ENCODE data around the gene KPNA4.
"Not testable (repeated sequence)": the region's sequence is repeated elsewhere in the genome, so short reads cannot be mapped to it uniquely, and the experiment has no call there.

Gene KPNA4

DNA sequence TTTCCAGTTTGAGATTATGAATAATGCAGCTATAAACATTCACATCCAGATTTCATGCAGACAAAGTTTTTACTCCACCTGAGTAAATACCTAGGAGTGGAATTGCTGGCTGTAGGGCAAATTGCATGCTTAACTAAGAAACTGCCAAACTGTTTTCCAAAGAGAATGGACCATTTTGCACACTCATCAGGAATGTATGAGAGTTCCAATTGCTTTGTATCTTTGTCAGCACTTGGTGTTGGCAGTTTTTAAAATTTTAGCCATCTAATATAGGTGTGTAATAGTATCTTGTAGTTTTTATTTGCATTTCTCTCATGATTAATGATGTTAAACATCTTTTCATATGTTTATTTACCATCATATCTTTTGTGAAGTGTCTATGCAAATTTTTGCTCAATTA, 75.2 kb downstream of the KPNA4 start:
- DNase-seq (ENCODE audit: low spot score): no peak

DNA sequence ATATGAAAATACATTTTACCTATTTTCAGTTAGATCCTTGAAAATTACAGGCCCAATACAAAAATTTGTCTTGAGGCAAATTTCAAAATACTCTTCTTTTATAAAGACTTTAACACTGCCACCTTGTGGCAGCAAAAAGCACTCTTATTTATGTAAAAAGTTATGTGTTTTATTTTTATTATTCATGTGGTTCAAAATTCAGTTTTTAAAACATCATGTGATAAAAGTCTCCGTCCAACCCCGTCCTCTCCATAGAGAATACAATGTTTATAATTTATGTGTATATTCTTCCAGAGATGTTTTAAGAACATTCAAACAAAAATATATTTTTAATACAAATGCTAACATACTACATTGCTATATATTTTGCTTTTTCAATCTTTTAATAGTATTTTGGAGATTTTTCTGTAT, 78.9 kb downstream of the KPNA4 start:
- DNase-seq (ENCODE audit: low spot score): peak; percentile 69

DNA sequence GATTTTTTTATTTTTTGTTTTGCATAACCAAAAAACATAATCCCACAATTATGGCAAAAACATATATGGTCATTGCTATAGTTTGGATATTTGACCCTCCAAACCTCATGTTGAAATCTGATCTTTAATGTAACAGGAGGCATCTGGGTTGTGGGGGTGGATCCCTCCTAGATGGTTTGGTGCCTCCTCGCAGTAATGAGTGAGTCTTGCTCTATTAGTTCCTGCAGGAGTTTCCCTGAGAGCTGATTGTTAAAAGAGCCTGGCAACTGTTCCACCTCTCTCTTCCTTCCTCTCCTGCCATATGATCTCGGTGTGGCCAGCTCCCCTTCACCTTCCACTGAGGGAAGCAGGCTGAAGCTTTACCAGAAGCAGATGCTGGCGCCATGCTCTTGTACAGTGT, 82.6 kb downstream of the KPNA4 start:
- no peak for DNase-seq (ENCODE audit: low spot score)

DNA sequence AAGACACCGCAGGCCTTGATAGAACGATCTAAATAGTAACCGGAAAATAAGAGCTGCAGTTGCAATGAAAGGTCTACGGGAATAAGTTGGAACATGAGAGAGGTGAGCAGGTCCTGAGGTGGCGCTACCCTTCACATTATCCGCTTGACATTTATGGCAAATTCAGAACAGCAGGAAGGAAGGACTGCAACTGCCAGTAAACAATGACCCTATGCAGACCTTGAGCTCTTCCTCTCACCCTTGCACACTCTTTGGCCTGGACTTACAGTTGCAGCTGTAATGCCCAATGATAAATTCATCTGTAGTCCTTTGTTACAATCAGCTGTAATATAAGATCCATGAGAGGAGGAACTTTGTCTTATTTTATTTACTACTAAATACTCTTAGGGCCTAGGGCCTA, 83.5 kb downstream of the KPNA4 start:
- no peak for DNase-seq (ENCODE audit: low spot score)

DNA sequence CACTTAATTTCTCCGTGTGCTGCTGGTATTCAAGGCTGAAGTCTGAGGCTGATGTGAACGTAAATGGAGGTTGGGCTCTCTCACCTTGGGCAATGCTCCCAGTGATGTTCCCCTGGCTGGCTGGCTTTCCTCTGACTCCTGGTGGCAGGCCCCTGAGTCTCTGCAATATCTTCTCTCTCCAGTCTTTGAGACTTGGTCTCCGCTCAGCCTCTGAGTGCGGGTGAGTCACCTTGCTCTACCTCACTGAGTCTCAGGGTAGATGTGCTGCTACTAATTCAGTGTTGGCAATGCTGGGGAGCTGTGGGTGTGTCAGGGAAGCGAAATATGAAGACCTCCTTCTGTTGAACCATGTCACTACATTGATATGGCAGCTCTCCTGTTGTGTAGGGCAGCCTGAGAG, 84.4 kb downstream of the KPNA4 start:
- DNase-seq (ENCODE audit: low spot score): no peak

DNA sequence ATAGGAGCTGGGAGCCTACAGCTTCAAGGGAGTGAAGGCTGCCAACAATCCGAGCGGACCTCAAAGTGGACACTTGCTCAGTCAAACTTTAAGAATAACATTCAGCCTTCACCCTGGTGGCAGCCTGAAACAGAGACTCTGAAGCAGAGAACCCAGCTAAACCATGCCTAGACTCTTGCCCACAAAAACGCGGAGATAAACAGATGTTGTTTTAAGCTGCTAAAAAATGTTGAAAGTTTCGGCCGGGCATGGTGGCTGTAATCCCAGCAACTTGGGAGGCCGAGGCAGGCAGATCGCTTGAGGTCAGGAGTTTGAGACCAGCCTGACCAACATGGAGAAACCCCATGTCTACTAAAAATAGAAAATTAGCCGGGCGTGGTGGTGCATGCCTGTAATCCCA, 86.0 kb downstream of the KPNA4 start:
- DNase-seq (ENCODE audit: low spot score): no peak

DNA sequence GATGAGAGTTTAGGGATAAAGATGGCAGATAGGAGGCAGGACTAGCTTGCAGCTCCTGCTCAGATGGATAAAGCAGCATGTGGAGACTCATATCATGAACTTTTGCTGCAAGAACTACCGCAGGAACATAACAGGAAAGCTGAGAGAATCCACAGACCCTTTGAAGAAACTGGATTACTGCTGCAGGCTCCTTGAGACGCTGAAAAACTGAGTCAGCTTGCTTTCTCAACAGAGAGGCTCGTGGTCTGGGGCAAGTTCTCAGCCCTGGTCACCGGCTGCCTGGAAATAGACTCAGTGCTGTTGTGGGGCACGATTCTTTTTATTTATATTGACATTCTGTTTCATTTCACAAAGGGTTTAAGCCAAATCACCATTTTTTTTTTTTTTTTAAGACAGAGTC, 87.0 kb downstream of the KPNA4 start:
- no peak for DNase-seq (ENCODE audit: low spot score)

DNA sequence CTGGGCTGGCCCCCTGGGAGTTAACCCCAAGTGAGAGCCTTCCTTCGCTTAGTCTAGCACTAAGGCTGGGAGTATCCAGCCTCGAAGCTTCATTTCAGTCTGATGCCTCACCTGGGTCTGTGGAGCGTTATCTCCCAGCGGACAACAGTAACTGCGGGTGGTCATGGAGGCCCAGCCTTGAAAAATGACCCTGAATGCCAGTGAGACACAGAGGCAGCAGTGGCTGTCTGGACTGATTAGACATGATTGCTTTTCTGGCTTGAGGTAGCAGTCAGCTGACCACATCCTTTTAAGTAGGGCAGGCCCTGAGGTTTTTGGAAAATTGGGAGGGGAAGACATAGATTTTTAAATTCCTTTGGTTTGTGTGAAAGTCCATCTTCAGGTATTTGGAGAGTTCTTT, 87.6 kb downstream of the KPNA4 start:
- no peak for DNase-seq (ENCODE audit: low spot score)

DNA sequence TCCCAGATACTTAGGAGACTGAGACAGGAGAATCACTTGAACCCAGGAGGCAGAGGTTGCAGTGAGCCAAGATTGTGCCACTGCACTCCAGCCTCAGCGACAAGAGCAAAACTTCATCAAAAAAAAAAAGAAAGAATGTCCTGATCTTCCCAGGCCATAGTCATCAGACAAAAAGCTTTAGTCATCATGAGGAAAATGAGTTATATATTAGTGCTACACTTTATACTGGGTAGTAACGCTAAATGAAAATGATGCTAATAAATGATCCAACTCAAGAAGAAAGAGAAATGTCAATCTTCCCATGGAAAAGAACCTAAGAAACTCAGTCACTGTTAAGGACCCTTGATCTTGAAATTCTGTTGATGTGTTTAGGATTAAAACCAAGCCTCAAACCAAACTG, 89.5 kb downstream of the KPNA4 start:
- no peak for DNase-seq (ENCODE audit: low spot score)

DNA sequence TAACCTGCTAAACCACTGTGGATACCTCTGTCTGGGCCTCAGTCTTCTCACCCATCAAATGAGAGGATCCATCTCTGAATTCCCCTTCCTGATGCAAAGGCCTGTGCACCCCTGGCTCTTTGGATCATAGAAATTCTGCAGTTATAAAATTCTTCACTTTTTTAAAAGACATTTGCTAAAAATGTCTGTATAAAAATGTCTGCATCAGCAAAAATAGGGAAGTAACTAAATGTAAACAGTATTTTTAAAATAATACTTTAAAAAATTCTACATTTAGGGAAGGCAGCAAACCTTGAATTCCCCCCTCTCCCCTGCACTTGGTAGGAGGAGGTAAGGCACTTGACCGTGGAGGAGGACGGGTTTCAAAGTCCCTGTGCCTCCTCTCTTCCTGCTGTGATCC, 90.2 kb downstream of the KPNA4 start:
- no peak for DNase-seq (ENCODE audit: low spot score)

DNA sequence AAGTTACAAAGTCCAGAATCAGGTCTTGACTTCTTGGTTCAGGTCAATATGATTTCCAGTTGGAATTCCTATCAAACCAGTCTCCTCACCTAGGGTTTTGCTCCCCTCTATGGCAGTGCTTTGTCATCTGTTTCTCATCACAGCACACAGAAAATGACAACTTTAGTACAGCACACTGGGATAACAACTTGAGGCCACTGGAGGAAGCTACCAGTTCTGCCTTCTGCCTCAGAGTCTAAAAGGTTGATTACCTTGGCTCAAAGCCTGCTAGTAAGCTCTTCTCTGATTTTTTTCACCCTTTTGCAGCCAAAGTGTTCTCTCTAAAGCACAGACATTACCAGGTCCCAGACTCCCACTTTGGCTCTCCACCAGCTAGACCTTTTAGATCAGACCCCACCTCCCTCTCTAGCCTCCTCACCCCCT, 90.9 kb downstream of the KPNA4 start:
- no peak for DNase-seq (ENCODE audit: low spot score)

DNA sequence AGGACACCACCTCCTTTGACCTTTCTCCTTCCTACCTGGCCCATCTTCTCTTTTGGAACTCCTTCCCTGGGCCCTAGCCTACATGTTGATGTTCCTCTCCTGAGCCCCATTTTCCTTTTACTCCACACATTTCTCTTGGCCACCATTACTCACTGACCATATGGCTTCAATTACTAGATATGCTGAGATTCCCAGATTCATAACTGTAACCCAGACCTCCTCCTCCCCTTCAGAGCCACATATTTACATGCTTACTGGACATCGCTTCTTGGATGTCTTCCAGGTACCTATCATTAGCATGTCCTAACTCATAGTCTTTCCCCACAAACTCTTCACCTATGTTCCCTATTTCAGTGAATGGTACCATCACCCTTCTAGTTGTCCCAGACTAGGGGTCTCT, 91.4 kb downstream of the KPNA4 start:
- DNase-seq (ENCODE audit: low spot score): no peak

DNA sequence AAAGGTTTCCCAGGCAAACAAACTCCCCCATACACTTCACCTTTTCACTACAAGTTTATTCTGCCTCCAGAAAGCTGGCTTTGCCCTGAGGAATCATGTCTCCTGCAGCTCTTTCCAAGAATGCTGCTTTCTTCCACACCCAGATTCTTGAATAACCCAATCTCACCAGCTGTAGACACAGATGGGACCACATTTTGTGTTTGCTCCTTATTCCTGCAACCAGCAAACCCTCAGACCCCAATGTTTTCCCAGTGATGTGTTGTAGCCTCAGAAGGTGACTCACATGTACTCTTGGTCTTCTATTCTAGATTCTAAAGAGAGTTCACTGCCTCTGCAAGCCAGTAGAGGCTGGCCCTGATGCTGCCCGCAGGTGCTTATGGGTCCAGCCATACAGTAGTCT, 92.2 kb downstream of the KPNA4 start:
- DNase-seq (ENCODE audit: low spot score): no peak

DNA sequence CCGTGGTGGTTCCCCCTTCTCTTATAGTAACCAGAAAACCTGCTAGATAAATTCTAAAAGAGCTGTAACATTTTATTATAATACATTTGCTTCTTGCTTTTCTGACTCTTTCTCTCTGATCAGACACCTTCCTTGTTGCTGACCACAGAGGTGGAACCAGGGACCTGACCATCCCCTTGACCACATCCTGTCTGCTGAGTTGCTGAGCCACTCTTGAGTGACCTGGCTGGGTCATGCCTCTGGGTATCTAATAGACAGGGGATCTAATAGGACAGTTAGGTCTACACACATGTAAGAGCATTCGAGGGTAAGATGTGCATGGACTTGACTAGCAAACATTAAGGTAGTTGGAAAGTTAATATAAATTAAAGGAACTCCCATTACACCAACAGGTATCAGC, 93.0 kb downstream of the KPNA4 start:
- DNase-seq (ENCODE audit: low spot score): no peak

DNA sequence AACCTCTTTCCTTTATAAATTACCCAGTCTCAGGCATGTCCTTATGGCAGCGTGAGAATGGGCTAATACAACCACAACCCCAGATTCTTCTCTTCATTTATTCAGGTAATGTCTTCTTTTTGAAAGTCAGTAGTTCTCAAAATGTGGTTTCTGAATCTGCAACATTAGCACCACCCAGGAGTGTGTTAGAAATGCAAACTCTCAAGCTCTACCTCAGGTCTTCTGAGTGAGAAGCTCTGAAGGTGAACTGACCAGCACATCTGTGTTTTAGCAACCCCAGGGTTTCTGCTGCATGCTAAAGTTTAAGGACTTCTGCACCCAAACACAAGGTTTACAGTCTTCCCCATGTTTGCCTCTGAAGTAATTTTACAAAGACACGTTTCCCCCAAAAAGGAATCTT, 93.5 kb downstream of the KPNA4 start:
- DNase-seq (ENCODE audit: low spot score): no peak

DNA sequence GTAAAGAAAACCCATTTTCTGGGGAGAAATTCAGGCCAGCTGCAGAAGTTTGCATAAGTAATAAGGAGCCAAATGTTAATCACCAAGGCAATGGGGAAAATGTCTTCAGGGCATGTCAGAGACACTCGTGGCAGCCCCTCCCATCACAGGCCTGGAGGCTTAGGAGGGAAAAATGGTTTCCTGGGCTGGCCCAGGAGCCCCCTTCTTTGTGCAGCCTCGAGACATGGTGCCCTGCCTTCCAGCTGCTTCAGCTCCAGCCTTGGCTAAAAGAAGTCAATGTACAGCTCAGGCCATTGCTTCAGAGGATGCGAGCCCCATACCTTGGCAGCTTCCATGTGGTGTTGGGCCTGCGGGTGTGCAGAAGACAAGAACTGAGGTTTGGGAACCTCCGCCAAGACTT, 95.2 kb downstream of the KPNA4 start:
- DNase-seq (ENCODE audit: low spot score): no peak

DNA sequence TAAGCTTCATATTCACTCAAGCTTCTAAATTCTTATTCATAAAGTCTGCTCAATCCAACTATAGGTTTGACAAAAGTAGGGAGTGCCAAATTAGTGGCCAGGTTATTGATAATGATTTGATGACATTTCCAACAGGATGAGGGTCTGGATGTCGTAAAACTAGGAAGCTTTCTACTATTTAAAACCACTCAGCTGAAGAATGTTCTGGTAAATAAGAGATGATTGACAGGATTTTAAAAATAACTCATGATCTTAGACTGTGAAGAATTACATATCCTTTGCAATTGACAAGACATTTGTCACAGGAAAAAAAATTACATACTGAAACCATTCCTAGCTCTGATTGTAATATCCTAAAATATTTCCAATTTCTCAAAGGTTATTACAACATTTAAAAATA, 100.4 kb downstream of the KPNA4 start:
- DNase-seq (ENCODE audit: low spot score): no peak

DNA sequence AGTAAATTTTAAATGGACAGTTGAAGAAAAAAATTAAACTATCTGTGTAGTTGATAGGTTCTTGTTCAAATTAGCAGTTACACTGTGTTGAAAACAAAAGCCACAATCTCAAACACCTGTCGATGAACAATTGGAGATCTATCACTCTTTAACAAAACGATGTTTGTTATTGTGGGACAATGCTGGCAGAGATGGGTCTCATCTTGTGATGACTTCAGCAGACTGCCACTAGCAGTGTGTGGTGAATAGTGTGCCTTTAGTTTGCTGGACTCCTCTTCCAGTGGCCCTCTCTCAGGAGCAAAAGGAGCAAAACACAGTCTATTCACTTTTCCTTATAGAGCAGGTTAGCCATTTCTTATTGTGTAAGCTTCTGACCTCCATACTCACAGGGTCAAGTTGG, 101.0 kb downstream of the KPNA4 start:
- no peak for DNase-seq (ENCODE audit: low spot score)

DNA sequence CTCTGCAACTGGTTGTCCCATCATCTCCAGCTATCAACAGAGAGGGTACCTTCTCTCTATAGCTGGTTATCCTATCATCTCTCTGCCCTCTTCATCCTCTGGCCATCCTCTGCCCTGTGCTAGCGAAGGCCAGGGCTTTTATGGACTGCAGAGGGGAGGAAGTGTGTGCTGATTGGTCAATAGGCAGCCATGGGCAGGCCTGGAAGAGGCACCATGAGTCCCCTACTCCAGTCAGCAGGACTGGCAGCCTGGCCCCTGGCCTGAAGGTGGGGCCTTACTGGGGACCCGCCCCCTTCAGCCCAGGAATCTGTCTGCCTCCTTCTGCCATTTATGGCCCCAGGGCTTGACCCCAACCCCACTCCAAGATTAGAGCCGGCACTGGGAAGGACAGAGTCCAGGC, 105.3 kb downstream of the KPNA4 start:
- no peak for DNase-seq (ENCODE audit: low spot score)

DNA sequence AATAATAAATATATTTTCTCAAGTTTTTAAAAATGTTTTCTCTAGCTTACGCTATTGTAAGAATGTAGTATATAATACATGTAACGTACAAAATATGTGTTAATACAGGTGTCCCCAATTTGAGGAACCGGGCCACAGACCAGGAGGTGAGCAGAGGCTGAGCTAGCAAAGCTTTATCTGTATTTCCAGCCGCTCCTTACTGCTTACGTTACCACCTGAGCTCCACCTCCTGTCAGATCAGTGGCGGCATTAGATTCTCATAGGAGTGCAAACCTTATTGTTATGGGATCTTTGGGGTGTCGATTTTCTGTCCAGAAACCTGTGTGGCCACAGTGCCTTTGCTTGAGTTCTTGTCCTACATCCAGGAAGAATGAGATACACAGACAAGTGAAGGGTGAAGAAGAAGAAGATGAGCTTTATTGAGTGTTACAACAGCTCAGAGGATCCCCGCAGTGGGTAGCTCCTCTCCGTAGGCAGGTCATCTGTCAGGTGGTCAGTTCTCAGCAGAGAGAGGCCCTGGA, 105.9 kb downstream of the KPNA4 start:
- no peak for DNase-seq (ENCODE audit: low spot score)

DNA sequence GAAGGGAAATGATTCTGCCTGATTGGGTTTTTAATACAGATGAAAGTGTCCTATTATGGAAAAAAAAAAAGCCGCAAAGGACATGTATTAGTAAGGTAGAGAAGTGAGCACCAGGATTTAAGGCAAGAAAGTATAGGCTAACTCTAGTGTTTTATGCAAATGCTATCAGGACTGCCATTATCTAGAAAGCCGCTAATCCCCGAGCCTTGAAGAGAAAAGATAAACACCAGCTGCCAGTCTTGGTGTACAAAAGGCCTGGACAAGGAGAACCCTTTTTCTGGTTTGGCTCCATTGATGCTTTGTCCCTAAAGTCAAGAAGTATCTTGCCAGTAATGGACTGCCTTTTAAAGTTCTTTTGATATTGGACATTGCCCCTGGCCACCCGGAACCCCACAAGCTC, 107.2 kb downstream of the KPNA4 start:
- no peak for DNase-seq (ENCODE audit: low spot score)

DNA sequence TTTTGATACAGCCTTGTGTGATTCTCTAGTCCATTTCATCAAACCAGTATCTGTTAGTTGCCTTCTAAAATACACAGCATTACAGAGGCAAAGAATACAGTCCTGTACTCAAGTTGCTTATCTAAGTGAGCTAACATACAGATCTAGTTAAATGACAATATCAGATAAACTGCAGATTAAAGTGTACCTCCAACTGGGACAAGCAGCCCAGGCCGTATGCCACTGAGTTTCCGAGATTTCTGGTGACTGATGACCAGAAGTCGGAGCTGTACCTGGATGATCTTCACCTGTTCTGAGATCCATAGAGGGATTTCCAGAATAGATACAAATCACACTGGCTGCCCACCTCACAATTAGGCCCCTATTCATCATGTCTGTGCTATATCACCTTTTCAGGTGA, 109.5 kb downstream of the KPNA4 start:
- DNase-seq (ENCODE audit: low spot score): no peak

DNA sequence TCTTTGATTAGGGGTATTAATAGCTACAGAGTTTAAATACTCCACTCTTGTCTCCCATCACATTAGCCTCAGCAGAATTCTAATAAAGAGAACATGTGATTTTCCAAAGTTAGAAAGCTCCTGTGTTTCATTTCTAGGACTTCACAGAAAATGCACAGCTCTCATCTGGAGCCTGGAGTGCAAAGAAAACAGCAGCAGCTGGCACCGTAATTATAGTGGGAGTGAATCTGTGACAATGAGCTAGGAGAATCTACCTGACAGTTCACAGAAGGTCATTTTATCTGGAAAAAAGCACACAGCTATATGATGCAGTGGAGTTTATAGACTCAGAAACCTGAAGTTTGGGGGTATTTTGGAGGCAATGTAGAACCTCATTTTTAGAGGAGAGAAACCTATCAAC, 110.4 kb downstream of the KPNA4 start:
- DNase-seq (ENCODE audit: low spot score): no peak

DNA sequence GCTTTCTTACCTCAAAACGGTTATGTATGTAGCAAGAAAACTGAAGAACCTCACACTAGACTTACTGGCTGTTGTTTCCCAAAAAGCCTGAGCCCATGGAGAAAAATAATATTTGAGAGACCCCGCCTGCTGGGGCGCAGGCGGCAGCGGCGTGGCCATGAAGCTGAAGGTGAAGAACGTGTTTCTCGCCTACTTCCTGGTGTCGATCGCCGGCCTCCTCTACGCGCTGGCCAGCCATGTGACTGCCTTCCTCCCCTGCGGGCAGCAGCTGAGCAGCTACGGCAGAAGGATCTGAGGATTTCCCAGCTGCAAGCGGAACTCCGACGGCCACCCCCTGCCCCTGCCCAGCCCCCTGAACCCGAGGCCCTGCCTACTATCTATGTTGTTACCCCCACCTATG, 113.1 kb downstream of the KPNA4 start:
- DNase-seq (ENCODE audit: low spot score): not testable (repeated sequence)

DNA sequence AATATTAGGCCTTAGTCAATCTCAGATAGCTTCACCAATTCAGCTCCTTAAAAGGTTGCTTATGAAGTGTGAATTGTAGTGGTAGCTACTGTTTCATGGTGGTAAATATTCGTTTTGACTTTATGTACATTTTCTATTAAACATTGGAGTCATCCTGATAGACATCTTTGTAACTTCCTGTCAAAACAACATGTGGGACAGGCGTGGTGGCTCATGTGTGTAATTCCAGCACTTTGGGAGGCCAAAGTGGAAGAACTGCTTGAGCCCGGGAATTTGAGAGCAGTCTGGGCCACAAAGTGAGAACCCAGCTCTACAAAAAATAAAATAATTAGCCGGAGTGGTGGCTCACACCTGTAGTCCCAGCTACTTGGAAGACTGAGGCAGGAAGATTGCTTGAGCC, 113.8 kb downstream of the KPNA4 start:
- no peak for DNase-seq (ENCODE audit: low spot score)
